Thoracic aorta (tissue), 2 donors: Measurements from ENCODE around the gene CPXM2. TPM values are rescaled to one million over a fixed set of nuclear protein-coding genes. Genes with fewer than 3 reads are reported as not detected.

Experiments
- ATAC-seq: fragments of 150-250 bp; one replicate; pipeline ENCODE4 v1.8.0; 2017; ENCODE audit warnings: low read depth; ENCODE audit not compliant: insufficient number of reproducible peaks, low FRiP score
- DNase-seq: peaks from one replicate; pipeline ENCODE4 v3.0.0-alpha.2; 2020; ENCODE audit warnings: low spot score
- H3K27ac ChIP-seq, 2 donors: fragments of 200-600 bp; sonication (generic); 1 replicate in 1 of 2; 2 replicates in 1 of 2; pipeline ENCODE4 v1.5.1; 2016; ENCODE audit warnings: mild to moderate bottlenecking in 2 of 2, moderate library complexity in 2 of 2
- H3K27me3 ChIP-seq: fragments of 200-600 bp; sonication (generic); replicated peaks from 2 replicates; pipeline ENCODE4 v1.6.0; 2016; ENCODE audit warnings: mild to moderate bottlenecking; ENCODE audit not compliant: insufficient read depth
- H3K36me3 ChIP-seq: fragments of 200-600 bp; sonication (generic); one replicate; pipeline ENCODE4 v1.5.1; 2016
- H3K4me1 ChIP-seq, 2 donors: fragments of 200-600 bp; sonication (generic); 1 replicate in 1 of 2; 2 replicates in 1 of 2; pipeline versions ENCODE4 v1.5.1 to v1.6.0; 2016; ENCODE audit warnings: low read depth in 2 of 2, mild to moderate bottlenecking in 1 of 2; ENCODE audit not compliant: control insufficient read depth in 1 of 2
- H3K4me3 ChIP-seq: fragments of 200-600 bp; sonication (generic); 2 replicates; pipeline ENCODE4 v1.5.1; 2016; ENCODE audit warnings: mild to moderate bottlenecking
- H3K9me3 ChIP-seq: fragments of 200-600 bp; sonication (generic); 2 replicates; pipeline ENCODE4 v1.5.1; 2016
- total RNA-seq, 2 donors: library from RNA; depleted of rRNA; stranded (reverse); fragments of >200 nt; gene quantifications; one replicate each; pipeline versions ENCODE4 v1.1.0 to v1.2.3, GENCODE V29; 2016
- TF ChIP-seq, protein P1 (sequence below): fragments of 200-600 bp; sonication (generic); IDR thresholded peaks from one replicate; pipeline ENCODE4 v1.5.1; 2019; ENCODE audit warnings: antibody characterized with exemption

The CPXM2 gene
- total RNA-seq, 2 donors from 2014 or later = 275 to 348 TPM

DNA sequence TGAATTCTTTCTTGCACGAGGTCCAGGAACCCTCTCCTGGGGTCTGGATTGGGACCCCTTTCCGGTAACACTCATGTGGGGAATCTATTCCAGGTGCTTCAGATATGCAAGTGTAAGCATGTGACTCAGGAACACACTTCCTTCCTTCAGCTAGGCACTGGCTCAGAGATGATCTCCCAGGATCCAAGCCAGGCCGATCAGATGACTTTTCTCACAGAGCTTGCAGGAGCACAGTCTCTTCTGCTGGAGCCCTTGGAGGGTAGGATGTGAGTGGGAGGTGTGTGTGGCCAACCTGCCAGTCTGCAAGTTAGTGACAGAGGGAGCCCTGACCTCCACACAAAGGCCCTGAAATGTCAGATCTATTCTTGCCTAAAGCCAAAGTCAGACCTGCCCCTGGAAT is 108.3 kb downstream of the CPXM2 start:
- H3K9me3 ChIP-seq = no peaks in the 10 kb centered on the region
- peaks cover 11% of the 10 kb centered on the region for H3K36me3 ChIP-seq
- H3K27ac ChIP-seq = no peak overlapping the region
- ATAC-seq (no peak), DNase-seq (no peak)
- H3K4me3 ChIP-seq = no peak overlapping the region
- H3K4me1 ChIP-seq = no peaks in the 10 kb centered on the region
- no peaks in the 10 kb centered on the region for H3K27me3 ChIP-seq
- TF ChIP-seq, protein P1, sequence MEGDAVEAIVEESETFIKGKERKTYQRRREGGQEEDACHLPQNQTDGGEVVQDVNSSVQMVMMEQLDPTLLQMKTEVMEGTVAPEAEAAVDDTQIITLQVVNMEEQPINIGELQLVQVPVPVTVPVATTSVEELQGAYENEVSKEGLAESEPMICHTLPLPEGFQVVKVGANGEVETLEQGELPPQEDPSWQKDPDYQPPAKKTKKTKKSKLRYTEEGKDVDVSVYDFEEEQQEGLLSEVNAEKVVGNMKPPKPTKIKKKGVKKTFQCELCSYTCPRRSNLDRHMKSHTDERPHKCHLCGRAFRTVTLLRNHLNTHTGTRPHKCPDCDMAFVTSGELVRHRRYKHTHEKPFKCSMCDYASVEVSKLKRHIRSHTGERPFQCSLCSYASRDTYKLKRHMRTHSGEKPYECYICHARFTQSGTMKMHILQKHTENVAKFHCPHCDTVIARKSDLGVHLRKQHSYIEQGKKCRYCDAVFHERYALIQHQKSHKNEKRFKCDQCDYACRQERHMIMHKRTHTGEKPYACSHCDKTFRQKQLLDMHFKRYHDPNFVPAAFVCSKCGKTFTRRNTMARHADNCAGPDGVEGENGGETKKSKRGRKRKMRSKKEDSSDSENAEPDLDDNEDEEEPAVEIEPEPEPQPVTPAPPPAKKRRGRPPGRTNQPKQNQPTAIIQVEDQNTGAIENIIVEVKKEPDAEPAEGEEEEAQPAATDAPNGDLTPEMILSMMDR = no peak

DNA sequence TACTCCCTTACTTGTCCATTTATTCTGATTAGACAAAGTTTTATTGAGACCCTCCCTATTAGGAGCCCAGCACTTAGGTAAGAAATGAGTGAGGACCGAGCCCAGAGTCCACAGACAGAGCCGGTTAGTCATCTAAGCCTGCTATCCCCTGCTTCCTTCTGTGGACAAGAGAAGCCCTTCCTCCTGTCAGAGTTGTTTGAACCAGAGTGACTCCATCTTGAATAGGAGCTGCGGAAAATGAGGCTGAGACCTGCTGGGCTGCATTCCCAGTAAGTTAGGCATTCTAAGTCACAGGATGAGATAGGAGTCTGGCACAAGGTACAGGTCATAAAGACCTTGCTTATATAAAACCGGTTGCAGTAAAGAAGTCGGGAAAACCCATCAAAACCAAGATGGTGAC is 109.1 kb downstream of the CPXM2 start:
- ATAC-seq (no peak), DNase-seq (no peak)
- TF ChIP-seq, protein P1 = no peak
- Histone ChIP-seq H3K27ac (no peak overlapping the region), H3K4me3 (no peak overlapping the region), H3K27me3 (no peaks in the 10 kb centered on the region), H3K9me3 (no peaks in the 10 kb centered on the region), H3K4me1 (no peaks in the 10 kb centered on the region), H3K36me3 (peaks cover 11% of the 10 kb centered on the region)

DNA sequence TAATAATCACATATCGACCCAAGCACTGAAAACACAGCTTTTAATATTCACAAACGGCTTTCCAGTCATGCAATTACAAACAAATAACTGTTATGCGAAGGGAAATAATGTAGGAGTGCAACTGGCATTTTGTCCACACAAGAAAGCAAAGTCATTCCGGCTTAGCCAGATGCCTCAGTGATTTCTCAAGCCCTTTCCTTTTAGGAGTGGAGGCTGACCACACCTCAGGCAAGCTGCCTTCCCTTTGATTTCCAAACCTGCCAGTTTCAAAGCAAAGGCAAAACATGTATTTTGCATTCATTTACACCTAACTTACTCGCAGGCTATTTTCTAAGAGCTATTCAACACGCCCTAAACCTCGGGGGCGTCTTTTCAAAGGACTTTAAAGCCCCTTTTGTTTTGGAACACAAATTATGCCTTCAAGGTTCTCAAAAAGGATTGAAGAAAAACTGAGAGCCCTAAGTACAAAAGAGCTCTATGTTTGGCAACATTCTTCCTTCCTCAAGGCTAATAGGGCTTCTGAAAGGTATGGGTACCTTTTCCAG is 109.6 kb downstream of the CPXM2 start:
- TF ChIP-seq, protein P1 = no peak
- peaks cover 11% of the 10 kb centered on the region for H3K36me3 ChIP-seq
- no peak overlapping the region for H3K27ac ChIP-seq
- ATAC-seq (no peak), DNase-seq (no peak)
- H3K4me3 ChIP-seq = no peak overlapping the region
- no peaks in the 10 kb centered on the region for H3K9me3 ChIP-seq
- no peaks in the 10 kb centered on the region for H3K27me3 ChIP-seq
- H3K4me1 ChIP-seq = no peaks in the 10 kb centered on the region

DNA sequence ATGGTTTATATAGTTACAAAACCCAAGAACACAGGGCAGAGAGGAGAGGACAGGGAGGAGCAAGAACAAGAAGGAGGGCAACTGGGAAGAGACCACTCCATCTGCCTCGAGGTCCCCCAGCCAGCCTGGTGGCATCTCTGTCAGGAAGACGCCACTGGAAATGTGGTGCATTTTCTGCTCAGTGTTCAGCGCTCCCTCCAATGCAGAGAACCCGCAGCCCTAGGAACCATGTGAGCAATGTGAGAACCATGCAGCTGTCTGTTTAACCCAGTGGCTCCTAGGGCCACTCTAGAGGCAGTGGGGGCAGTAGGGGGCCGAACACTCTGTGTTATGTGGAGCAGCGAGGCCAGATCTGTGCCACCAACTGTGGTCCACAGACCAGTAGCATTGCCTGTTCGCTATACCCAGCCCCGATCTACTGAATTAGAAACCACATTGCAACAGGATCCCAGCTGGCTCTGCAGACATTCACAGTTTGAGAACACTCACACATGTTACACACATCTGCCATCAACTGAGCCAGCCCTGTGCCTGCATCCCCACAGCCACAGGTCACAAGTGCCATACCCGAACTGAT is 110.2 kb downstream of the CPXM2 start:
- TF ChIP-seq, protein P1 = no peak
- DNase-seq = no peak
- H3K27ac ChIP-seq = no peak overlapping the region

DNA sequence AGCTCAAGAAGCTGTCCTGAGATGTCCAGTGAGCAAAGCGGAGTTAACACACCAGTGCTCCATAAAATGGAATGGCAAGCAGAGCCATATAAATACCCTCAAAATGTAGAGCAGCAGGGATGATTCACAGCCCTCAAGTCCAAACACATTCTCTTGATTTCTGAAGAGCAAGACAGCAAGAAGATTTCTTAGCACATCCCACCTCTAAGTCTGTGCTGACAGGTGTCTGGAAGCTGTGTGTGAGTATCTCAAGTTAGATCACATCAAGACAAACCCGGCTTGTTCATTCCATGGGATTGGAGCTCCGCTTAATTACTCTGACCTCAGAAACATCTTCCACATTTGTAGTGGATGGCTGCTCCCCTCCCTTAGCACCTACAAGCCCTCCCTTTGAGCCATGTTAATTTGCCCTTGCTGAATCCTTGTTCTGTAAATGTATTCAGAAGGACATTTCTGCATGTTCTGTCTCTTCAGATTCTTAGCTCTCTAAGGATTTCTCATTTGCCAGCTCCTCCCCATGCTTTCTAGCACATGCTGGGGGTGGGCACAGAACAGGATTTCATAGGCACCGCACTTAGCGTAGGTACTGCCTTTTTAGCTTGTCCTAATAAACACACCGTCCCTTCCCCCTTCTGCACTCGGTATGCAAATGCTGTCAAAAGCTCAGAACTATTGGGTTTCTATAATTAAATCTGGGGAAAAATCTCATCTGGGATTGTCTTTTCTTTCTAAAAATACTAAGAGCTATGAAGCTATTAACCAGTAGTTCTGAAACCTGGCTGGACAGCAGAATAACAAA is 112.7 kb downstream of the CPXM2 start:
- H3K36me3 ChIP-seq = peaks cover 4% of the 10 kb centered on the region
- DNase-seq (no peak), ATAC-seq (no peak)
- no peaks in the 10 kb centered on the region for H3K9me3 ChIP-seq
- no peaks in the 10 kb centered on the region for H3K27me3 ChIP-seq
- H3K27ac ChIP-seq = no peak overlapping the region
- TF ChIP-seq, protein P1 = no peak
- no peak overlapping the region for H3K4me3 ChIP-seq
- no peaks in the 10 kb centered on the region for H3K4me1 ChIP-seq

More for the DNA sequence above, 110.2 kb downstream of the CPXM2 start:
- Histone ChIP-seq H3K9me3 (no peaks in the 10 kb centered on the region), H3K4me1 (no peaks in the 10 kb centered on the region), H3K36me3 (peaks cover 4% of the 10 kb centered on the region), H3K4me3 (no peak overlapping the region), H3K27me3 (no peaks in the 10 kb centered on the region)
- no peak for ATAC-seq
